GM12878 (cell line): ENCODE measurements around the gene CRYBG3. TPM values are rescaled to one million over a fixed set of nuclear protein-coding genes. Genes with fewer than 3 reads are reported as not detected.

Source experiments
- ATAC-seq: fragments of 200-7000 bp; cut with Tn5 transposase; 3 replicates; pipeline ENCODE4 v1.9.1; 2020; ENCODE audit warnings: mild to moderate bottlenecking, moderate library complexity
- BruUV-seq: library from RNA; stranded (reverse); fragments of 400-500 nt; replicated peaks from 2 replicates; lab custom pipeline; 2021; lab: Mats Ljungman, UMichigan
- CTCF ChIA-PET: fragments of 300-600 bp; sonication (Branson Sonifier 250); formaldehyde crosslinking; extraction: SDS; loops from one replicate; lab custom pipeline; 2021; ENCODE audit warnings: inconsistent platforms; lab: Yijun Ruan, JAX
- POLR2A ChIA-PET: fragments of 350-600 bp; formaldehyde crosslinking; extraction: SDS; loops from one replicate; lab custom pipeline; 2021; ENCODE audit warnings: inconsistent platforms; lab: Charles Lee
- RAD21 ChIA-PET: fragments of 300-600 bp; sonication (Branson Sonifier 250); formaldehyde crosslinking; loops from one replicate; lab custom pipeline; 2023; ENCODE audit warnings: antibody characterized with exemption; ENCODE audit not compliant: unreplicated experiment; lab: Charles Lee
- SMC1A ChIA-PET: fragments of 300-600 bp; sonication (Branson Sonifier 250); formaldehyde crosslinking; loops from one replicate; lab custom pipeline; 2023; ENCODE audit not compliant: unreplicated experiment, uncharacterized antibody; lab: Charles Lee
- DNase-seq: peaks from one replicate; pipeline ENCODE4 v3.0.0-alpha.2; 2011; ENCODE audit warnings: low read depth, low spot score
- FAIRE-seq: peaks from 3 replicates; lab custom pipeline; 2011; peaks lifted over from hg19 to GRCh38; lab: Jason Lieb, UNC
- H2AFZ ChIP-seq: 2 replicates; pipeline ENCODE4 v1.6.0; 2011; ENCODE audit warnings: low read depth, low read length, control low read depth; ENCODE audit not compliant: control insufficient read depth
- H3K27ac ChIP-seq: 2 replicates; pipeline ENCODE4 v1.5.1; 2011; ENCODE audit warnings: control low read depth; ENCODE audit not compliant: control insufficient read depth, insufficient read depth
- H3K27me3 ChIP-seq, 2 experiments: replicated peaks in 1 of 2; 2 replicates each; pipeline versions ENCODE4 v1.6.0 to v1.6.1; 2011; ENCODE audit warnings: low read length in 1 of 2; ENCODE audit not compliant: control insufficient read depth in 2 of 2, insufficient read depth in 2 of 2
- H3K36me3 ChIP-seq, 2 experiments: 2 replicates each; pipeline ENCODE4 v1.5.1; 2011; ENCODE audit warnings: low read length in 1 of 2; ENCODE audit not compliant: control insufficient read depth in 2 of 2, insufficient read depth in 2 of 2
- H3K4me1 ChIP-seq: 2 replicates; pipeline ENCODE4 v1.6.1; 2011; ENCODE audit warnings: mild to moderate bottlenecking, low read length, moderate library complexity, mixed read lengths; ENCODE audit not compliant: control insufficient read depth, insufficient read depth
- H3K4me2 ChIP-seq: 2 replicates; pipeline ENCODE4 v1.6.0; 2011; ENCODE audit warnings: control low read depth; ENCODE audit not compliant: control insufficient read depth, insufficient read depth
- H3K4me3 ChIP-seq: fragments of 200-600 bp; sonication (generic); 2 replicates; pipeline ENCODE4 v1.5.1; 2016
- H3K79me2 ChIP-seq: 2 replicates; pipeline ENCODE4 v1.6.0; 2011; ENCODE audit warnings: low read length; ENCODE audit not compliant: control insufficient read depth, insufficient read depth
- H3K9ac ChIP-seq: 2 replicates; pipeline ENCODE4 v1.8.0; 2011; ENCODE audit warnings: low read length, control low read depth, mixed read lengths; ENCODE audit not compliant: control insufficient read depth, insufficient read depth
- H3K9me3 ChIP-seq: replicated peaks from 3 replicates; pipeline ENCODE4 v1.5.1; 2011; ENCODE audit warnings: mild to moderate bottlenecking, low read length; ENCODE audit not compliant: control insufficient read depth, insufficient read depth
- H4K20me1 ChIP-seq: 2 replicates; pipeline ENCODE4 v1.6.0; 2011; ENCODE audit not compliant: control insufficient read depth, insufficient read depth
- CHD1 ChIP-seq: IDR thresholded peaks from 2 replicates; pipeline ENCODE4 v1.6.1; 2012; ENCODE audit warnings: low read depth, low read length, improper control_type of control experiment
- EED ChIP-seq: sonication (generic); IDR thresholded peaks from 2 replicates; pipeline ENCODE4 v1.6.1; 2016; ENCODE audit warnings: antibody characterized with exemption, low read depth
- KAT2A ChIP-seq: conservative IDR thresholded peaks from 2 replicates; pipeline ENCODE4 v1.6.1; 2011; ENCODE audit warnings: low read depth, low read length; ENCODE audit not compliant: control insufficient read depth
- KLF5 ChIP-seq: fragments of 450-650 bp; IDR thresholded peaks from 2 replicates; pipeline ENCODE4 v1.6.1; 2014; ENCODE audit warnings: mild to moderate bottlenecking; ENCODE audit not compliant: partially characterized antibody
- MXI1 ChIP-seq: fragments of 150-350 bp; IDR thresholded peaks from 2 replicates; pipeline ENCODE4 v1.6.1; 2011; ENCODE audit warnings: low read depth, mild to moderate bottlenecking, inconsistent platforms, low read length, improper control_type of control experiment
- NBN ChIP-seq: fragments of 450-650 bp; IDR thresholded peaks from 2 replicates; pipeline ENCODE4 v1.6.1; 2016
- NR2F1 ChIP-seq: fragments of 450-650 bp; conservative IDR thresholded peaks from 2 replicates; pipeline ENCODE4 v1.6.1; 2017; ENCODE audit warnings: mild to moderate bottlenecking
- POLR2AphosphoS5 ChIP-seq: IDR thresholded peaks from 2 replicates; pipeline ENCODE4 v1.6.1; 2011; ENCODE audit warnings: mild to moderate bottlenecking, low read length, inconsistent platforms
- RUNX3 ChIP-seq: IDR thresholded peaks from 2 replicates; pipeline ENCODE4 v1.6.1; 2012; ENCODE audit warnings: low read length, inconsistent platforms
- SIN3A ChIP-seq: IDR thresholded peaks from 2 replicates; pipeline ENCODE4 v1.6.1; 2012; ENCODE audit warnings: low read depth, low read length, improper control_type of control experiment
- SMC3 ChIP-seq: IDR thresholded peaks from 2 replicates; pipeline ENCODE4 v1.6.1; 2011; ENCODE audit warnings: low read length, improper control_type of control experiment, borderline replicate concordance
- SREBF1 ChIP-seq: IDR thresholded peaks from 2 replicates; pipeline ENCODE4 v1.6.1; 2012; ENCODE audit warnings: mild to moderate bottlenecking, low read length
- TAF1 ChIP-seq: IDR thresholded peaks from 2 replicates; pipeline ENCODE4 v1.6.1; 2011; ENCODE audit warnings: mild to moderate bottlenecking, low read depth, low read length, borderline replicate concordance
- ZBED1 ChIP-seq: IDR thresholded peaks from 2 replicates; pipeline ENCODE4 v1.6.1; 2016; ENCODE audit warnings: borderline replicate concordance
- WGBS: methylation state at CpG from one replicate; pipeline ENCODE4 v1.1.6; 2016; ENCODE audit warnings: low lambda C conversion rate; ENCODE audit not compliant: insufficient replicate concordance, insufficient coverage; ENCODE audit errors: missing lambda C conversion rate; 5-methylcytosine and 5-hydroxymethylcytosine counted together
- in situ Hi-C: fragments of 300-500 bp; cut with MboI; formaldehyde crosslinking; loops from 9 replicates; pipeline ENCODE4 v1.14.3; 2018; ENCODE audit warnings: mixed read lengths
- intact Hi-C: fragments of 100-400 bp; cut with micrococcal nuclease; formaldehyde crosslinking; loops from one replicate; pipeline ENCODE4 v1.14.2; 2022; ENCODE audit not compliant: unreplicated experiment
- polyA plus RNA-seq, 11 experiments: library from polyadenylated mRNA; depleted of rRNA in 4 of 11; unstranded in 6 of 11; stranded (reverse) in 5 of 11; fragments of >200 nt; fragmentation: Nextera tagmentation in 4 of 11; fragmentation: Illumina TruSeq in 1 of 11; extraction: Ambion mirVana in 4 of 11; extraction: Trizol in 1 of 11; gene quantifications; 1 replicate in 1 of 11; 2 replicates in 10 of 11; pipeline versions ENCODE4 v1.2.1 to v1.2.3, GENCODE V29; 2011 to 2016; ENCODE audit warnings: inconsistent platforms in 2 of 11, missing spikeins in 2 of 11, low read depth in 1 of 11
- total RNA-seq, 4 experiments: library from RNA; depleted of rRNA in 3 of 4; stranded (reverse); fragments of >200 nt in 3 of 4; fragmentation: Illumina TruSeq in 1 of 4; extraction: Trizol in 1 of 4; gene quantifications; 2 replicates each; pipeline versions ENCODE4 v1.2.1 to v1.2.3, GENCODE V29; 2013 to 2021
- TF ChIP-seq, protein P1 (sequence below): fragments of 450-650 bp; IDR thresholded peaks from 2 replicates; pipeline ENCODE4 v1.6.1; 2018; ENCODE audit warnings: mild to moderate bottlenecking, low read depth, moderate library complexity; ENCODE audit not compliant: partially characterized antibody
- TF ChIP-seq, protein P2 (sequence below): IDR thresholded peaks from 2 replicates; pipeline ENCODE4 v1.6.1; 2011; ENCODE audit warnings: borderline replicate concordance, low read depth, mild to moderate bottlenecking, moderate library complexity, mixed read lengths, low read length; ENCODE audit not compliant: insufficient read depth; ENCODE audit errors: extremely low read length

The CRYBG3 gene
- total and polyA plus RNA-seq, 10 of the 15 experiments (the other 5 are each of a cell fraction or from before 2014, with no cell fraction given): 0.11 to 5.4 (median 1.6) TPM

DNA sequence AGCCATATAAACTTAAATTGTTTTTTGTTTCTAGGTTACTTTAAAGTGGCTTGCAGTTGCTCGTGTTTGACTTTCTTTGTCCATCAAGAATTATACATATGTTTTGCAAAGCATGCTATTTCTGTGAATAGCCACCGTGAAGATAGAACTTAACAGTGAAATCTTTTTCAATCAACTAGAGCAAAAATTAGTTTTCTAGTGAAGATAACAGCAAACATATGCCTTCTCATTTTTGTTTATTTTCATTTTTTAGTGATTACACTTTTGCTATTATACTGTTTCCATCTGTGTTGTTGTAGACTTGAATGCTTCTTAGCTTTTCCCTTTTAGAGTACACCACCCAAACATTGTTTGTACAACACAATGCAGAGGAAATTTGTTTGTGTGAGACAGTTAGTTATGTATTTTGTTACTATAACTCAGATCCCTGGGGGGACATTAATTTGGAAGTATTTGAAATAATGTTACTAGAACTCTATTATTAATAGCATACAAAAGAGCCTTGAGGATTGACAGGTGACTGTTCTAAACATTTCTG is 62.8 kb downstream of the CRYBG3 start (continued):
- TF ChIP-seq MXI1 (no peak), SMC3 (no peak), SREBF1 (no peak), SIN3A (no peak), KAT2A (no peak), NBN (no peak), NR2F1 (no peak), KLF5 (no peak)
- TF ChIP-seq, protein P1, sequence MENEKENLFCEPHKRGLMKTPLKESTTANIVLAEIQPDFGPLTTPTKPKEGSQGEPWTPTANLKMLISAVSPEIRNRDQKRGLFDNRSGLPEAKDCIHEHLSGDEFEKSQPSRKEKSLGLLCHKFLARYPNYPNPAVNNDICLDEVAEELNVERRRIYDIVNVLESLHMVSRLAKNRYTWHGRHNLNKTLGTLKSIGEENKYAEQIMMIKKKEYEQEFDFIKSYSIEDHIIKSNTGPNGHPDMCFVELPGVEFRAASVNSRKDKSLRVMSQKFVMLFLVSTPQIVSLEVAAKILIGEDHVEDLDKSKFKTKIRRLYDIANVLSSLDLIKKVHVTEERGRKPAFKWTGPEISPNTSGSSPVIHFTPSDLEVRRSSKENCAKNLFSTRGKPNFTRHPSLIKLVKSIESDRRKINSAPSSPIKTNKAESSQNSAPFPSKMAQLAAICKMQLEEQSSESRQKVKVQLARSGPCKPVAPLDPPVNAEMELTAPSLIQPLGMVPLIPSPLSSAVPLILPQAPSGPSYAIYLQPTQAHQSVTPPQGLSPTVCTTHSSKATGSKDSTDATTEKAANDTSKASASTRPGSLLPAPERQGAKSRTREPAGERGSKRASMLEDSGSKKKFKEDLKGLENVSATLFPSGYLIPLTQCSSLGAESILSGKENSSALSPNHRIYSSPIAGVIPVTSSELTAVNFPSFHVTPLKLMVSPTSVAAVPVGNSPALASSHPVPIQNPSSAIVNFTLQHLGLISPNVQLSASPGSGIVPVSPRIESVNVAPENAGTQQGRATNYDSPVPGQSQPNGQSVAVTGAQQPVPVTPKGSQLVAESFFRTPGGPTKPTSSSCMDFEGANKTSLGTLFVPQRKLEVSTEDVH: no peak
- TF ChIP-seq, all 136 proteins: peak for 0

DNA sequence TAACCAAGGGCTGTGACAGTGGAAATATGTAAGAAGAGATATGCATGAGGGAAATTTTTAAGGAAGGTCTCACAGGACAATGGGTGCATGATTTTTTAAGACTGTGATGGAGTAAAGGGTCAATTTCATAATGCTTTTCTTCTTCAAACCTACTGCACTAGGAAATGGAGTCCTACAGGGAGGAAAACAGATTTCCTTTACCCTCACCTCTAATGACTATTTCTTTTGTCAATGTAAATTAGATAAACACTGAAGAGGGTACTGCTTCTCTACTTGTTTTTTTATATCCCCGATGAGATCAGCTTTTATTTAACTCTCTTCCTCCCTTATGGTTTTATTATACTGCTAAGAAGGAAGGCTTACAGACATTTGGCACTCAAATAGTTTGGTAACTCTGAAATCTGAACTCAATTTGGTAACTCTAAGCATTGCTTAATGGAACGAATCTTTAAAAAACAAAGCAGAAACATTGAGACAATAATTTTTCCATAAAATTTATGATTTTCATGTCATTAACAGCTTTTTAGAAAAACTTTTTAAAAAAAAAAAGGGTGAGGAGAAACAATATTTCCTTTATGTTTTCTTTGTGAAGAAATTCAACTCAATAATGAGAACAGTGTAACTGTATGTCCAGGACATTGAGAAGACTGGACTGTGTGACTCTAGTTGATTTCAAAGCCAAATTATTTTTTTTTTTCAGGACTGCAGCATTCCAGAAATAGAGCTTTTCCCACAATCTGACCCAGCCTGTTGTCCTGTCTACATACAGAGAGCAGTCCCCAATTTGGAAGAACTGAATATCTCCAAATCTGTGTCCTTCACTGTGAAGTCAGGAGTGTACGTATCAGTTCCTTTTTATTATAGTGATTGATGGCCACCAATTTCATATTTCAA is 64.4 kb downstream of the CRYBG3 start:
- 95% methylated on average over 3 of the region's 3 CpGs for WGBS
- CTCF ChIA-PET: interaction anchor here (0.5 to 1.1 kb wide), 2 partner anchors 22 to 35 kb away, joined by 3 read pairs; no protein-coding TSS in a partner anchor
- TF ChIP-seq RUNX3 (no peak), POLR2AphosphoS5 (no peak), TAF1 (no peak), NBN (no peak), EED (no peak), ZBED1 (no peak), CHD1 (no peak)
- TF ChIP-seq, protein P2, sequence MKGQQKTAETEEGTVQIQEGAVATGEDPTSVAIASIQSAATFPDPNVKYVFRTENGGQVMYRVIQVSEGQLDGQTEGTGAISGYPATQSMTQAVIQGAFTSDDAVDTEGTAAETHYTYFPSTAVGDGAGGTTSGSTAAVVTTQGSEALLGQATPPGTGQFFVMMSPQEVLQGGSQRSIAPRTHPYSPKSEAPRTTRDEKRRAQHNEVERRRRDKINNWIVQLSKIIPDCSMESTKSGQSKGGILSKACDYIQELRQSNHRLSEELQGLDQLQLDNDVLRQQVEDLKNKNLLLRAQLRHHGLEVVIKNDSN: no peak

More for the DNA sequence above, 64.4 kb downstream of the CRYBG3 start:
- BruUV-seq: no TSS peak
- peaks cover 0 to 4% of the 10 kb centered on the region in 2 experiments; a peak in 1 of 4 replicates for H3K36me3 ChIP-seq
- no peaks in the 10 kb centered on the region for H3K27me3 ChIP-seq
- no peaks in the 10 kb centered on the region for H4K20me1 ChIP-seq
- POLR2A ChIA-PET: no interaction called here
- H2AFZ ChIP-seq: no peak overlapping the region
- FAIRE-seq (no peak), DNase-seq (no peak), ATAC-seq (no peak)
- no peaks in the 10 kb centered on the region for H3K4me1 ChIP-seq
- H3K4me2 ChIP-seq: no peak overlapping the region
- in situ Hi-C loops (no loop called here), intact Hi-C loops (no loop called here)
- H3K9ac ChIP-seq: no peak overlapping the region
- no peaks in the 10 kb centered on the region for H3K9me3 ChIP-seq
- RAD21 ChIA-PET: interaction anchor here (1.2 kb wide), 1 partner anchor 136 kb away, joined by 4 read pairs; no protein-coding TSS in a partner anchor
- SMC1A ChIA-PET: no interaction called here
- no peaks in the 10 kb centered on the region for H3K79me2 ChIP-seq
- no peak overlapping the region for H3K4me3 ChIP-seq
- no peak overlapping the region for H3K27ac ChIP-seq
